ENCODE data around the gene ALLC.

- TF ChIP-seq CTCF (IDR thresholded peaks at IDR 0.05; ENCODE audit: low read depth, low read length, poor library complexity, severe bottlenecking) (no peak), EZH2phosphoT487 (IDR thresholded peaks at IDR 0.05; ENCODE audit: borderline replicate concordance, low read length) (no peak)
Measured at GRCh38 chr2:3661149-3661660, 3.2 kb downstream of the ALLC start.
